GM19239 (cell line): ENCODE data around the gene B4GALT2.

Source experiments
- DNase-seq: peaks from one replicate; pipeline ENCODE4 v3.0.0; 2011; ENCODE audit warnings: low spot score; ENCODE audit not compliant: insufficient read length
- FAIRE-seq: peaks from 2 replicates; lab custom pipeline; 2011; peaks lifted over from hg19 to GRCh38; lab: Jason Lieb, UNC

Gene B4GALT2

GRCh38 chr1:43968348-43968948, 10.6 kb upstream of the B4GALT2 start:
- DNase-seq (no peak), FAIRE-seq (no peak)

DNA sequence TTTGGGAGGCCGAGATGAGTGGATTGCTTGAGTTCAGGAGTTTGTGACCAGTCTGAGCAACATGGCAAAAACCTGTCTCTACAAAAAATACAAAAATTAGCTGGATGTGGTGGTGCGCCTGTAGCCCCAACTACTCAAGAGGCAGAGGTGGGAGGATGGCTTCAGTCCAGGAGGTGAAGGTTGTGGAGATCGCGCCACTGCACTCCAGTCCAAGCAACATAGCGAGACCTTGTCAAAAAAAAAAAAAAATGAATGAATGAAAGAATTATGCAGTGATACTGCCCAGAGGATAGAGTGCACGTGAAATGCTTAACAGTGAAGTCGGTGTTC, 9.6 kb upstream of the B4GALT2 start:
- FAIRE-seq (no peak), DNase-seq (no peak)

DNA sequence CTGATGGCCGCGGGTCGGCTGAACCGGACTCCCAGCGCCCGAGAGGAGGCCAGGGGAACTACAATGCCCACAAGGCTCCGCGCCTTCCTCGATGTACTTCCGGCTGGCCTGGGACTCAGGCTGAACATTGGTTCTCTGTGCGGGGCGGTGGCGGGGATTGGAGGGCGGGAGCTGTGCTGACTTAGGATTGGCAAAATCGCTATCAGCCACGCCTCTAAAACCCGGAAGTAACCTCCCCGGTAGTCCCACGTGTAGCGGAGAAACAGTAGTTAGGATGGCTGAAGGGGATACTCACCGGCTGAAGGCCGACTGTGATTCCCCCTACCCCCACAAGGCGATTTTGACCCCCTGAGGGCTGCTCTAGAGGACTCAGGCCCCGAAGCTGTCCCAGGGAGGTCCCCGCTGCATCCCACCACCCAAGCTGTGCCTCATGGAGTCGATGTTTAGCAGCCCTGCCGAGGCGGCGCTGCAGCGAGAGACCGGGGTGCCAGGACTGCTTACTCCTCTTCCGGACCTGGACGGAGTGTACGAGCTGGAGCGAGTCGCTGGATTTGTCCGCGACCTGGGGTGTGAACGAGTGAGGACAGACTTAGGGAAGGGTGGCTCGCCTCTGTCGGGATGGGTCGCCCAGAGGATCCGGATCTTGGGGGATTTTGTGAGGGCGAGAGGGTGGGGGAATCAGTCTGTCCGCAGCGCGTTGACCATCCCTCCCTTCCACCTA, 9.1 kb upstream of the B4GALT2 start, which contains the start of gene DPH2:
TSS of gene DPH2 (plus strand) at position 265 of the 721 bp plus-strand sequence. CDS start at position 431, 166 bp downstream.
- peak; percentile 93 for FAIRE-seq

DNA sequence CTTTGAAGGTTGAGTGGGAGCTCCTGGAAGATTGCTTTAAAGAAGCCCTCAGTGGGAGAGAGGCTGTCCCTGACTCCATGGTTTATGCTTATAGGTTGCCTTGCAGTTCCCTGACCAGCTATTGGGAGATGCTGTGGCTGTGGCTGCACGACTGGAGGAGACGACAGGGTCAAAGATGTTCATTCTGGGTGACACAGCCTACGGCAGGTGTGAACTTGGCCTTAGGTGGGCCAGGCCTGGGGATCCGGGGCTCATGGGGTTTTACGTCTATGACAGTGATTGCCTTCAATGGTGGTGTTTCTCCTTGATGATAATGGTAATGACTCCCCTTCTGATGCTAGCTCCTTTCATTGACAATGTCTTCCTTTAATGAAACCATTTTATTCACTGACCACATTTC, 8.5 kb upstream of the B4GALT2 start:
- FAIRE-seq = peak; percentile 42

More for the DNA sequence above, 9.1 kb upstream of the B4GALT2 start, which contains the start of gene DPH2:
- DNase-seq = peak; percentile 99

GRCh38 chr1:43970911-43971310, 8.1 kb upstream of the B4GALT2 start:
- no peak for FAIRE-seq
- no peak for DNase-seq

More for the DNA sequence above, 8.5 kb upstream of the B4GALT2 start:
- no peak for DNase-seq

- no peak for FAIRE-seq
- no peak for DNase-seq
Observed at GRCh38 chr1:43971336-43971980, 7.6 kb upstream of the B4GALT2 start.

- DNase-seq = no peak
- FAIRE-seq = no peak
Observed at GRCh38 chr1:43973981-43974442, 5.0 kb upstream of the B4GALT2 start.

GRCh38 chr1:43974443-43975248, 4.4 kb upstream of the B4GALT2 start, which contains the start of gene ATP6V0B:
Gene ATP6V0B (plus strand): TSS chr1:43974960. CDS start chr1:43975041, 81 bp downstream.
- DNase-seq = peak; percentile 95
- peak; percentile 97 for FAIRE-seq

DNA sequence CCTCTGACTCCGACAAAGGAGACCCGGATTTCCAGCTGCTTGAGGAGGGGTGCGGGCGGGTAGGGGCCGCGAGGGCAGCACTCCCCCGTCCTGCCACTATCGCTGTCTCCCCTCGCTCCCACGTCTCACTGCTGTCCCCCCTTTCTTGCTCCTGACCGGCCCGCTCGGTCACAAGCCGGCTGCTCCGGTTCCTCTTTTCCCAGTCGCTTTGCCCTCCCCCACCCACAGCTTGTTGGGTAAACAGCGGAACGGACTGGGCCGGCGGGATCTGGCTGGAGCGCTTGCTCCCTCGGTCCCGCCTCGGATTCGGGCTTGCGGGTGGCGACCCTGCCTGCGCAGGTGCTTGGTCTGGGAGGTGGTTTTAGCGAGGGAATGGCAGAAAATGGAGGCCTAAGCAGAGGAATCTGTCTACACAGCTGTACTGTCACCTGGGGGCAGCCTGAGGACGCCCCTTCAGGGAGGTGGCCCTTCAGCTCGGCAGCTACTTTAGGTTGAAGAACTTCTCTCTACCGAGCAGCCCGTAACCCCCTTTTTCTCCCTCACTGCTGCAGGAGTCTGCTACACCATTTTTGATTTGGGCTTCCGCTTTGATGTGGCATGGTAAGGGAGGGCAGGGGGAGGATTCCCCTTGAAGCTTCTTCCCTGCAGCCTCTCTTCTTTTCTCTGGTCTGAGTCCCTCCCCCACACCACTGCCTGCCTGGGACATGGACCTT, 3.6 kb upstream of the B4GALT2 start:
- FAIRE-seq = peak; percentile 35

DNA sequence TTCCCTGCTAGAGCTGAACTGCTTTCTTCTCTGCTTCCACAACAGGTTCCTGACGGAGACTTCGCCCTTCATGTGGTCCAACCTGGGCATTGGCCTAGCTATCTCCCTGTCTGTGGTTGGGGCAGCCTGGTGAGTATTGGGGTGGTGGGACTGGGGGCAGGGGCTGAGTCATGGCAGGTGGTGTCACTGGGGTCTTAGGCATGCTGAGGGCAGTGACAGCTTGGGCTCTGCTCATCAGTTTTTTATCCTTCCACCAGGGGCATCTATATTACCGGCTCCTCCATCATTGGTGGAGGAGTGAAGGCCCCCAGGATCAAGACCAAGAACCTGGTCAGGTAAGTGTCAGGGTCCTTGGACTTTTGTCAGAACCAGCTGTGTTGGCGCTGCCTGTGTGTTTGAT, 3.0 kb upstream of the B4GALT2 start:
- DNase-seq (no peak), FAIRE-seq (no peak)

More for the DNA sequence above, 3.6 kb upstream of the B4GALT2 start:
- DNase-seq = peak; percentile 35

DNA sequence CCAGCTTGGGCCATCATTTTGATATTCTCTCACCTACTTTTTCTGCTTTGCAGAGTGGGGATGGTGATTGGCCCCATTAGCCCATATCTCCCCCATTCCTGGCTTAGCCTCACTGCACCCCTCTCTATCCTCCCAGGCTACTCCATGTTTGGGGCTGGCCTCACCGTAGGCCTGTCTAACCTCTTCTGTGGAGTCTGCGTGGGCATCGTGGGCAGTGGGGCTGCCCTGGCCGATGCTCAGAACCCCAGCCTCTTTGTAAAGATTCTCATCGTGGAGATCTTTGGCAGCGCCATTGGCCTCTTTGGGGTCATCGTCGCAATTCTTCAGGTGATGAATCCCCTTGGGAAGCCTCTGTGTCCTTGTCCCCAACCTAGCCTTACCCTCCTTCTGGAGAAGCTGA, 2.1 kb upstream of the B4GALT2 start:
- DNase-seq (no peak), FAIRE-seq (no peak)

- FAIRE-seq (no peak), DNase-seq (no peak)
Observed at GRCh38 chr1:43977376-43978263, 1.4 kb upstream of the B4GALT2 start.

GRCh38 chr1:43978264-43978550, 803 bp upstream of the B4GALT2 start:
- DNase-seq = no peak
- FAIRE-seq = no peak

DNA sequence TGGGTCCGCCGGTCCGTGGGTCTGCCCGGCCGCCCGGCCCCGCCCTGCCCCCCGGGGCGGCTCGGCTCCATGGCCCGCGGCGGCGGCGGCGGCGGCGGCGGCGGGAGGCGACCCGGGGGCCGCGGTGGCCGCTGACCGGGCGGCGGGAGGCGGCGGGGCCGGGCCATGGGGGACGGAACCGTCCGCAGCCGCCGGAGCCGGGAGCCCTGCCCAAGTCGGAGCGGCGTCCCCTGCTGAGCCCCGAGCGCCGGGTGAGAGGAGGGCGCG, 184 bp downstream of the B4GALT2 start:
- DNase-seq = no peak
- no peak for FAIRE-seq

DNA sequence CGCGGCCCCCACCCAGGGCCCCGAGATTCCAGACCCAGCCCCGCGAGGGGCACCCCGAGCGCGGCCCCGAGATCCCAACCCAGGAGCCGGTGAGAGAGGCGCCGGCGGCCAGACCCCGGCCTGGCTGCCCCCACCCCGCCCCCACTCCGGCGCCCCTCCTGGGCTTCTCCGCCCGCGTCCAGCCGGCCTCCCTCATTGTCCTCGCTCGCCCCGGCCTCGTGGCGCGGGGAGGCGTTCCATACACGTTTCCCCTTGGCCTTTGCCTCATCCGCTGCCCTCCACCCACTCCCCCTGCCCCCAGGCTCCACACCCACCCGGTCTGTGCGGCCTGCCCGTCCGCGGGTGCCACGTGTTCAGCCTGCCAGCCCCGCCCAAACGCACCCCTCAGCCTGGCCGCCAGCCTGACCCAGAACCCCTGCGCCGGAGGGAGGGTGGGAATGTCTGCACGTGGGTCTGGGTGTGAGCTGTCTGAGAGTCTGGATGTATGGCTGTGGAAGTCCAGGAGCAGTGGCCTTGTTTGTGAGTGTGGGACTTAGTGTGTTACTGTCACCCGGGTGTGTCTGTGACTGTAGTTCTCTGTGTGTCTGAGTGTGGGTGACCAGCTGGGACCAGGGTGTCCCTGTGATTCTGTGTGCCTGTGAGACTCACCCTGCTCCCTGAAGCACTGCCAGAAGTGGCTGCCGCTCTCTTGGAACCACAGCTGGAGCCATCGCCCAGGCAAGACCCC, 681 bp downstream of the B4GALT2 start:
- FAIRE-seq (peak; percentile 69), DNase-seq (peak; percentile 66)

- DNase-seq = no peak
- no peak for FAIRE-seq
Observed at GRCh38 chr1:43980255-43981134, 1.5 kb downstream of the B4GALT2 start.

GRCh38 chr1:43981135-43981491, 2.1 kb downstream of the B4GALT2 start:
- FAIRE-seq (no peak), DNase-seq (no peak)

DNA sequence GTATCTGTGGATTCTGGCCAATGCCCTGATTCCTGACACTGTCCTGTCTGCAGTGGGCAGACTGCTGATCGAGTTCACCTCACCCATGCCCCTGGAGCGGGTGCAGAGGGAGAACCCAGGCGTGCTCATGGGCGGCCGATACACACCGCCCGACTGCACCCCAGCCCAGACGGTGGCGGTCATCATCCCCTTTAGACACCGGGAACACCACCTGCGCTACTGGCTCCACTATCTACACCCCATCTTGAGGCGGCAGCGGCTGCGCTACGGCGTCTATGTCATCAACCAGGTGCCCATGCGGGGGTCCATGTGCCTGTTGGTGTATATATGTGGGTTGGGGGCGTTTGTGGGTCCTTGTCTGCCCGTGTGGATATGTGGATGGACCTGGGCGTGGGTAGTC, 2.6 kb downstream of the B4GALT2 start:
- no peak for DNase-seq
- no peak for FAIRE-seq
